NCI-H1436 (cell line): ENCODE measurements around the gene SYT17.

Experiments used
- DNase-seq: peaks from one replicate; lab custom pipeline; 2025; lab: John Stamatoyannopoulos, UW

SYT17 gene, protein sequence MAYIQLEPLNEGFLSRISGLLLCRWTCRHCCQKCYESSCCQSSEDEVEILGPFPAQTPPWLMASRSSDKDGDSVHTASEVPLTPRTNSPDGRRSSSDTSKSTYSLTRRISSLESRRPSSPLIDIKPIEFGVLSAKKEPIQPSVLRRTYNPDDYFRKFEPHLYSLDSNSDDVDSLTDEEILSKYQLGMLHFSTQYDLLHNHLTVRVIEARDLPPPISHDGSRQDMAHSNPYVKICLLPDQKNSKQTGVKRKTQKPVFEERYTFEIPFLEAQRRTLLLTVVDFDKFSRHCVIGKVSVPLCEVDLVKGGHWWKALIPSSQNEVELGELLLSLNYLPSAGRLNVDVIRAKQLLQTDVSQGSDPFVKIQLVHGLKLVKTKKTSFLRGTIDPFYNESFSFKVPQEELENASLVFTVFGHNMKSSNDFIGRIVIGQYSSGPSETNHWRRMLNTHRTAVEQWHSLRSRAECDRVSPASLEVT

DNA sequence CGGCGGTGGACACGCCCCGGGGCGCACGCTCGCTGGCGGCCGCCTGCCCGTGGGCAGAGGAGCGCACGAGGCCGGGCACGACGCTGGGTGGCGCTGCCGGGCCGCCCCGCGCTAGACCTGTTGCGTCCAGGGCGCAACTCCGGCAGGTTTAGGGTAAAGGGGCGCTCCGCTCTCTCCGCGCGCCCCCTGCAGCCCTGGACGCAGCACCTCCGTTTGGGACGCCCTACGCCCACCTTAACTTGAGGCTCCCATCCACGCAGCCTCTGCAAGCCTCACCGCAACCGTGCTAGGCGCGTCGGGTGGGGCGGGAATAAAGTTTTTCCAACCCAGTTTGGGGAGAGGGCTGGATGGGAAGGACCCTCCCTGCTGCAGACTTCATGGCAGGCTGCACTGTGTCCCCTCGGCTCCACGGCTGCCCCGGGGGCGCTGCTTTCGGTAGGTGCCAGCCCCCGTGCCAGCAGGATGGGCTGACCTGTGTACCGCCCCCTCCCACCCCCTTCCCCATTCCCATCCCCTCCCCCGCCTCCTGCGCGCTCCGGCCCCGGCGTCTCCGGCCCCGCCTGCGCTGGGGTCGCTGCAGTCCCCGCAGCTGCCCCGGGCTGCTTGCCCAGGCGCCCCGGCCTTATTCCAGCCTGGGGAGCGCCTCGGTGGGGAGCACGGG is at the start of gene SYT17:
Gene SYT17 (plus strand): TSS at position 531 of the 661 bp plus-strand sequence. CDS start 407 bp downstream, outside the sequence.
- peak; percentile 78 for DNase-seq

GRCh38 chr16:19118938-19119431 is 49.1 kb upstream of the SYT17 start:
- DNase-seq, result no peak

- no peak for DNase-seq
Measured at GRCh38 chr16:19119564-19119963, 48.5 kb upstream of the SYT17 start.

- DNase-seq, result no peak
Measured at GRCh38 chr16:19123535-19124178, 44.4 kb upstream of the SYT17 start.

DNA sequence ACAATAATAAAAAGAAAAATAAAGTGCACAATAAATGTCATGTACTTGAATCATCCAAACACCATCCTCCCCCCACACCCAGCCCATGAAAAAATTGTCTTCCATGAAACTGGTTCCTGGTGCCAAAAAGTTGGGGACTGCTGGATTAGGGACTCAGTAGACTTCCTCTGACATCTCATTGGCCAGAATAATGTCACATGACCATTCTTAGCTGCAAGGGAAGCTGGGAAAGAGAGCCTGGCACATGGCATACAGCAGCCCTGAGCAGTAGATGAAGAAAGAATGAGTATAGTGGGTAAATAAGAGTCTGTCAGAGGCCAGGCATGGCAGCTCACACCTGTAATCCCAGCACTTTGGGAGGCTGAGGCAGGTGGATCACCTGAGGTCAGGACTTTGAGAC is 41.7 kb upstream of the SYT17 start:
- DNase-seq, result no peak

- no peak for DNase-seq
Measured at GRCh38 chr16:19127205-19127604, 40.8 kb upstream of the SYT17 start.

- no peak for DNase-seq
Measured at GRCh38 chr16:19127674-19128131, 40.3 kb upstream of the SYT17 start.

- no peak for DNase-seq
Measured at GRCh38 chr16:19128454-19129200, 39.4 kb upstream of the SYT17 start.

DNA sequence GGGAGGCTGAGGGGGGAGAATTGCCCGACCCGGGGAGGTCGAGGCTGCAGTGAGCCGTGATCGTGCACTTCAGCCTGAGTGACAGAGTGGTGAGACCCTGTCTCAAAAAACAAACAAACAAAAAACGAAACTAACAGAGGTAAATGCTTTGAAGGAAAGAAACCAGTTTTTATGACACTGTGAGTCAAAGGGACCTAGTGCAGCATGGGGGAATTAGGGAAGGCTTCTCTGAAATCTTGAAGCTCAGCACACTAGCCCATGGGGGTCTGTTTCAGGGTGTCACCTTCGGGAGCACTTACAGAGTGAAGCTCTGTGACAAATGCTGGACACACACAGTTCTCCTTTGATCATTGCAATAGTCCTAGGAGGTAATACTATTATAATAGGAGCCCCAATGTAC is 37.7 kb upstream of the SYT17 start:
- no peak for DNase-seq

DNA sequence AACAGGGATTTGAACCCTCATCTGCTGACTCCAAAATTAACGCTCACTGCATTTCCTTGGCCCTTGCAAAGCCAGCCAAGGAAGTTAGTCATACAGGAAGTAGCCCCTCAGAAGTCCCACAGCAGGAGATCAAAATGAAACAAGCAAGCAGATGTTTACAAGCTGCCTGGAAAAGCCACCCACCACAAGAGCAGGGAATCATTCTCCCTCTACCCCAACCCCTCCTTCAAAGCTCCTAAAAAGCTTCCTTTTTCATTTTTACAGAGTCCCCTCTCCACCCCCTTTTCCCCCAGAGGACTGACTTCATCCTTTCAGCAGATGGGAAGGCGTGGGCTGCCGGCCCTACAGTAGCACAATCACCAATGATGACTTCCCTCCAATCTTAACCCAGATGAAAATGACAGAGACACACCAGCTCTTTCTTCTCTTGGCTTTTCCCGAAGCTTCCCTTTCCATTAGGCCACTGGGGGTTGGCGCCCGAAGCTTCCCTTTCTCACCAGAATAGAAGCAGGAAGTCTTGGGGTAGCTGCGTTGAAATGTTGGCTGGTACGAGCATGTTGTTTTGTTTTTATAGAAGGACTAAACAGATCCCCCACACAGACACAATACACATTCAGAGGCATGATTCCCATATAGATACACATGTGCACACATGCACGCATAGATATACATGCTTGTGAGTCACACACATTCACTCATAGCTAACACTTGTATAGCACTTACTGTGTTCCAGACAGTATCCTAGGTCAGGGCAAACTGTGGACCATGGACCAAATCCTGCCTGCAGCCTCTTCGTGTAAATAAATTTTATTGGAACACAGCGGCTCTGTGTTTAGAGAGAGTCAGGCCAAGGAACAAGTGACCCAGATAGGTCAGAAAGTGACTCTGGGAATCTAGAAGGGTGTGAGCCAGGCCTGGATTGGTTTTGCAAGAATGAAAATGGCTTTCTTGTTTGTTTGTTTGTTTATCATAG is 36.9 kb upstream of the SYT17 start:
- DNase-seq, result no peak

- DNase-seq, result no peak
Measured at GRCh38 chr16:19131825-19132218, 36.2 kb upstream of the SYT17 start.

DNA sequence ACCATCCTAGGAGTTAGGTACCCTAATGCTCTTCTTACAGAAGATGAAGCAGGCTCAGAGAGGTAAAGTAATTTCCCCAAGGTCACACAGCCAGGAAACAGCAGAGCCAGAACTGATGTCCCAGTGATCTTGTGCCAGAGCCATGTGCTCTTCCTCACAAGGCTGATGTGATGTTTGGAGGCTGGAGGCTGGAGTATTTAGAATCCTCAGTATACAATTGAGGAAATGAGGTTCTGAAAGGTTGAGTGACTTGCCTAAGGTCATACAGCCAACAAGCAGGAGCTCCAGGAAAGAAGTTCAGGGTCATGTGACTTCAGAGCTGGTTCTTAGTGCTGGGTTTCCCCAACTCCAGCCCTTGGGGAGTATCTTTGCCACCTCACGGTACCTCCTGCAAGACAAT is 35.8 kb upstream of the SYT17 start:
- no peak for DNase-seq

- DNase-seq, result no peak
Measured at GRCh38 chr16:19132898-19133297, 35.1 kb upstream of the SYT17 start.

DNA sequence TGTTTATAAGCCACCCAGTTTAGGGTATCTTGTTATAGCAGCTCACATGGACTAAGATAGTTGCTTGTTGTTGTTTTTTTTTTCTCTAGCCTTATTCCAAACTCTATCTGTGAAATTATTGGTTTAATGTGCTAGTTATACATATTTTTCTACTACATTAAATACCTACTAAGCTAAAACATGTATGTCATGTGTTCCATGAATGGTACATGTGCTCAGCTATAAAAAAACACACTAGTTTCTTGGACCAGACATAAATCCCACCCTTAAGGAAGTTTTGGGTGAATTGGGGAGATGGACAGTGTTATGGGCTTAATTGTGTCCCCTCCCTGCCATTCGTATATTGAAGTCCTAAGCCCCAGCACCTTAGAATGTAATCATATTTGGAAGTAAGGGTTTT is 34.4 kb upstream of the SYT17 start:
- DNase-seq, result no peak

DNA sequence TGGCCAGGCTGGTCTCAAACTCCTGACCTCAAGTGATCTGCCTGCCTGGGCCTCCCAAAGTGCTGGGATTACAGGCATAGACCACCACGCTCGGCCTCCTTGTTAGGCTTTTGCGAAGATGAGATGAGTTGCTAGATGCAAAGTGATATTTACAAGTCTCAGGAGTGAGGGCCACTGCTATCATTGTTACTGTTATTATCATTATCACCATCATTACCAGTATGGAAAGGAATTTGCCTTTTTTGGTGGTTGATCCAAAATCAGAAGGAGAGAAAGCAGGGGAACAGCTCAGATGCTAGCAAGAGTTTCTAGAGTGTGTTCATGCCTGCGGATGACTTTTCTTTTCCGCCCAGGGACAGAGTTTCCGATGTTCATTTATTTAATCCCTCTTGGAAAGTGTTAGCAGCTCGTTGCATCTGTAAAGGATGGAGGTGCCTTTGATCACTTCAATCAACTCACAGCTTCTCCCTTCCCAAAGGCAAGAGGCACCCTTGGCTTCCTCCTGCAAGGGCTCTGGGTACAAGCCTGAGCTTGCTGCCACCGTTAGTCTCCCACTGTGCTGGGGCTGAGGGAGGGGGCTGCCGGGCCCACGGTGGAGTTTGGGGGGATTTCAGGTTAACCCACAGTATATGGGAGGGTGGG is 32.7 kb upstream of the SYT17 start:
- DNase-seq, result no peak

DNA sequence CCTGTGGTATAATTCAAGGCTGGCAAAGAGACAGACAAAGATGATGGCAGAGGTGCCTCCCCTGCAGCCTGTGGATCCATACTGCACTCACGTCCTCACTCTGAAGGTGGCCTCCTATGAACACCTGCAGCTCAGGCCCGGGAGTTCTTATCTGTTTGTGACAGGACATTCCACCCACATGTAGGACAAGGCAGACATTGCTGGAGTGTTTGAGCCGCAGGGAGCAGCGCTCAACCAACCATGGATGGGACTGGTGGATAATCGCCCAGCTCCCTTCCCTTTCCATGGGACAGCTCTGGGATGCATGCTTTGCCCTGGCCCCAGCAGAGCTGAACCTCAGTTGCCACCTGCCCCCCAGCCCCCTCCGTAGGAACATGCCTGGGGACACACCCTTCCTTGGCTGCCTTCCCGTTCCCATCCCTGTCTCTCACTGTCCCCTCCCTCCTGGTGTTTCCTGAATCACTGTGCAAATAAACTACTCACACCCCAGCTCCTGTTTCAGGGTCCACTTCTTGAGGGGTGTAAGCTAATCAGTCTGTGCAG is 32.1 kb upstream of the SYT17 start:
- no peak for DNase-seq

- DNase-seq, result no peak
Measured at GRCh38 chr16:19136549-19137196, 31.4 kb upstream of the SYT17 start.

DNA sequence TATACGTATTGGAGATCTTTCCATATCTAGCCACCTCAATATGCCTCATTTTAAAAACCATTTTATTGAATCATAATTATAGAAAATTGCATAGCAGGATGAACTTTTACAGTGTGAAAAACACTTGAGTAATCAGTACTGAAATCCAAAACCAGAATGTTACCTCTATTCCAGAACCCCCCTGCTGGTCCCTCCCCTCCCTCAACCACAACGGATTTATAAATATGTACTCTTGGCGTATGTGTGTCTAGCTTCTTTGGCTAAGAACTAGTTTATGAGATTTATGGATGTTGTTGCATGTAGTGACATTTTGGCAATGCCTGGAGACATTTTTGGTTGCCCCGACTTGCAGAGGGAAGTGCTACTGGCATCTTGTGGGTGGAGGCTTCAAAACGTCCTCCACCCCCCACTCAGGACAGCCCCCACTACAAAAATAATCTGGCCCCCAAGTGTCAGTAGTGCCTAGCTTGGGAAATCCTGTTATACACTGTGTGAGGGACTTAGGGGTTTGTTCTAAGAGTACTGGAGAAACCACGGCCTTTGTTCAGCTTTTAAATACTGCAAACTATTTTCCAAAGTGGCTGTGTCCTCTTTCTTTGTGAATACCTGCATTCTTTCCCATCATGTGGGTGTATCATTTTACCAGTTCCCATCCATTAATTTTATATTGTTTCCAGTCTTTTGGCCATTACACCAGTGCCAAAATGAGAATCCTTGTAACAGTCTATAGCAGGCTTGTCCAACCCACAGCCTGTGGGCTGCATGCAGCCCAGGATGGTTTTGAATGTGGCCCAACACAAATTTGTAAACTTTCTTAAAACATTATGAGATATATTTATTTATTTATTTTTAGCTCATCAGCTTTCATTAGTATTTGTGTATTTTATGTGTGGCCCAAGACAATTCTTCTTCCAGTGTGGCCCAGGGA is 30.6 kb upstream of the SYT17 start:
- no peak for DNase-seq
